Prostate gland (tissue), 2 donors: ENCODE results near the gene YARS1.

ENCODE experiments used
- CTCF ChIP-seq, 4 experiments: fragments of 200-600 bp in 2 of 4; fragments of 450-650 bp in 2 of 4; sonication (generic) in 2 of 4; IDR thresholded peaks; 1 replicate in 3 of 4; 2 replicates in 1 of 4; pipeline ENCODE4 v1.5.1; 2016 to 2019; ENCODE audit warnings: antibody characterized with exemption in 4 of 4, mild to moderate bottlenecking in 2 of 4, moderate library complexity in 2 of 4
- POLR2A ChIP-seq: fragments of 450-650 bp; IDR thresholded peaks from one replicate; pipeline ENCODE4 v1.6.1; 2016; ENCODE audit warnings: antibody characterized with exemption, mild to moderate bottlenecking
- POLR2AphosphoS5 ChIP-seq: sonication (generic); formaldehyde crosslinking; IDR thresholded peaks from one replicate; pipeline ENCODE4 v1.6.1; 2017; ENCODE audit warnings: antibody characterized with exemption

- TF ChIP-seq CTCF (IDR thresholded peaks at IDR 0.05): no peak
- TF ChIP-seq POLR2A: no peak
- TF ChIP-seq POLR2AphosphoS5: no peak
Observed at GRCh38 chr1:32758795-32759430, 58.2 kb downstream of the YARS1 start.
